ENCODE measurements around the gene ZFHX3.

ZFHX3 gene

DNA sequence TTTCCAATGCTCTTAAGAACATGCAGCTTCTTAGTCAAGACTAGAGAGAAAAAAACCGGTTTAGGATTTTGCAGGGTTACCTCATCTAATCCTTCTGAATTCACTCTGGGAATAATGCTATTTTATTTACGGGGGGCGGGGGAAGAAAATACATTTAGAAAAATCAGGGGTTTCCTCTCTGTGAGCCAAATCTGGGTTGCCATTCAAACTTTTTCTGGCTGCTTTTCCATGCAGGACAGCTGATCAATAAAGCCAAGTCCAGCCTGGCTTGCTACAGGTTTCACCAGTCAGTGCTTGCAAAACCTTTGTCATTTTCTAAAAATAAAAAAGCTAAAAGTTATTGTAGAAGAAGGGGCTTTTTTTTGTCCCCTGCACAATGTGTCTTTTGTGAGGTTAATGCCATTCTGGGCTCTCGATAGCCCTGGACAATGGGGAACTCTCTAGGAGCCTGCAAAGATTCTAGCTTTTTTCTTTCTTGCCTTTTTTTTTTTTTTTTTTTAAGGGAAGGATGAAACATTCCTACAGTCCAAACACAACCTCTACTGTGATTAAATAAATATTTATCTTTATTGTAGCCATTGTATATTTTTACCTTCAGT lies 13.1 kb upstream of the ZFHX3 start:
- Histone ChIP-seq H3K4me2 (peak overlapping the region in 2 of 11 experiments; percentile 82 to 90; a peak in 3 of 22 replicates), H3K36me3 (no peaks in the 10 kb centered on the region), H3K9me3 (replicated peaks in 1 of 11) (no peaks in the 10 kb centered on the region), H3K27ac (no peak overlapping the region), H4K20me1 (peaks cover 13 to 90% (median 60%) of the 10 kb centered on the region in 11 experiments; a peak in 19 of 22 replicates), H3K9ac (no peak overlapping the region), H3K4me1 (peaks cover 15 to 69% (median 33%) of the 10 kb centered on the region in 10 experiments), H3K4me3 (peak overlapping the region in 2 of 10 experiments; percentile 69 to 94; a peak in 2 of 20 replicates), H3K27me3 (peaks cover 75 to 100% (median 100%) of the 10 kb centered on the region in 11 experiments)
- TF ChIP-seq Cebpa-rat (IDR thresholded peaks at IDR 0.05): no peak

DNA sequence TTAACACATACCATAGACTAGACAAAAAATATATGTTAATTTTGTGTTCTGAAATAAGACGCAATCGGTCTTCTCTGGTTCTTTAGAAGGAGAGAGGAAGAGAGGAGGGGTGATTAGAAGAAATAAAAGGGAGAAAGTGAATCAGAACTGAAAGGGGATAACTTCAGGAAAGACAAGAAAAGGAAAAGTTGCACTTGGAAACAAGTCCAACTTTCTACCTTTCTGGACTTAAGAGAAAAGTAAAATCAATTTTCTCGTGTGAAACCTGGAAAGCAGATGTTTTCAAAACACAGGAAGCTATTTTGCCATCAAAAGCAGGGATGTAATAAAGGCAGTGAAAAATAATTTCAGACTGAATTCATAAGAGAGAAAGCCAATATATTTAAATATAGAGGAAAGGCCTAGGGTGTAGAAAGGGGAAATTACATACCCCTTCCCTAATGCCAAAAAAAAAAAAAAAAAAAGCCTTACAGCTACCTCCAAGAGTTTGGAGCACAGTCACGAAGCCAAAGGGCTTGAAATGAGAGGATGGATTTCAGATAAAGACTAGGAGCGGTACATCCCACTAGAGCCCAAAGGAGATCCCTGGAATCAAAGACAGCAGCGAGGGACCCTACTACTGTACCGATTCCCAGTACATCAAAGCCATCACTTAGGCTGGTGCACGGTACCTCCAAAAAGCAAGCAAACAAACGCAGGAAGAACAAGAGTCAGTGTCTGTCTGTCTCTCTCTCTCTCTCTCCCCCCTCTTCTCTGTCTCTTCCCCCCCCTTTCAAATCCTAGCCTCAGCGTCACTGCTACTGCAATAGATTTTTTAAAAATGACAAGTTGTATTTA lies 12.1 kb upstream of the ZFHX3 start:
- no peak for TF ChIP-seq Cebpa-rat (IDR thresholded peaks at IDR 0.05)
- Histone ChIP-seq H4K20me1 (peaks cover 12 to 90% (median 60%) of the 10 kb centered on the region in 11 experiments; a peak in 19 of 22 replicates), H3K27ac (no peak overlapping the region), H3K36me3 (no peaks in the 10 kb centered on the region), H3K4me1 (peaks cover 11 to 69% (median 33%) of the 10 kb centered on the region in 10 experiments), H3K9ac (peak overlapping the region in 3 of 11 experiments; percentile 91 to 99 (median 98); a peak in 5 of 22 replicates), H3K27me3 (peaks cover 75 to 100% (median 100%) of the 10 kb centered on the region in 11 experiments), H3K9me3 (replicated peaks in 1 of 11) (no peaks in the 10 kb centered on the region), H3K4me3 (peak overlapping the region in 3 of 10 experiments; percentile 69 to 94 (median 82); a peak in 6 of 20 replicates), H3K4me2 (peak overlapping the region in 3 of 11 experiments; percentile 82 to 90 (median 88); a peak in 7 of 22 replicates)

DNA sequence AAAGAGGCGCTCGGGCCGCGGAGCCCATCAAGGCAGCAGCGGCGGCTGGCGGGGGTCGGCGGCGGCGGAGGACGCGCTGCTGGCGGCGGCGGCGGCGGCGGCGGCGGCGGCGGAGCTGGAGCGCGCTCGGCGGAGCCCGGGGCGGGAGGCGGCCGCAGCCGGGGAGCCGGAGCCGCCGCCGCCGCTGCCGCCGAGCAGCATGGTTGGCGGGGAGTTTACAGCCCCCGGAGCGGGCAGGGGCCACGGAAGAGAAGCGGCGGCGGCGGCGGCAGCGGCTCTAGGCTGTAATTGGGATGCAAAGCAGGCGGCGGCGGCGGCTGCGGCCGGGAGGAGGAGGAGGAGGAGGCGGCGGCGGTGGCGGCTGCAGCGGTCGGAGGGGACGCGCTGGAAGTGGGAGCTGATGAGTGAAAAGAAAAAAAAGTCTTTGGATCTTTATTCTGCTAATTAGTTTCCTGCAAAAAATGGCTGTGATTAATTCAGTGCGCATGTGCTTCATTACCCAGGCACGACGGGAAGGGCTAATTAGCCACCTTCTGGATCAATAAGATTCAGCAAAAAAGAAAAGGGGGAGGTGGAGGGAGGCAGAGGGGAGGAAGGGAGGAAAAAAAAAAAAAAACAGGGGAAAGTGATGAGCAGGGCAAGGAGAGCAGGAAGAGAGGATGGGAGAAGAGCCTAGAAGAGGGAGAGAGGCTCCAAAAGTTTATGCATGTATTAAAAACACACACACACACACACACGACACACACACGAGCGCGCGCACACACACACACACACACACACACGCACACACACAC lies 10.9 kb upstream of the ZFHX3 start:
- Histone ChIP-seq H3K4me1 (peaks cover 2 to 69% (median 24%) of the 10 kb centered on the region in 10 experiments; a peak in 18 of 20 replicates), H3K4me2 (peak overlapping the region; percentile 82 to 96 (median 93)), H3K36me3 (no peaks in the 10 kb centered on the region), H3K4me3 (peak overlapping the region; percentile 69 to 94 (median 80)), H3K9me3 (replicated peaks in 1 of 11) (no peaks in the 10 kb centered on the region), H3K27me3 (peaks cover 74 to 100% (median 100%) of the 10 kb centered on the region in 11 experiments), H4K20me1 (peaks cover 6 to 84% (median 53%) of the 10 kb centered on the region in 11 experiments; a peak in 19 of 22 replicates), H3K27ac (peak overlapping the region; percentile 22 to 98 (median 68); a peak in 18 of 22 replicates), H3K9ac (peak overlapping the region; percentile 71 to 99 (median 80))
- no peak for TF ChIP-seq Cebpa-rat (IDR thresholded peaks at IDR 0.05)

DNA sequence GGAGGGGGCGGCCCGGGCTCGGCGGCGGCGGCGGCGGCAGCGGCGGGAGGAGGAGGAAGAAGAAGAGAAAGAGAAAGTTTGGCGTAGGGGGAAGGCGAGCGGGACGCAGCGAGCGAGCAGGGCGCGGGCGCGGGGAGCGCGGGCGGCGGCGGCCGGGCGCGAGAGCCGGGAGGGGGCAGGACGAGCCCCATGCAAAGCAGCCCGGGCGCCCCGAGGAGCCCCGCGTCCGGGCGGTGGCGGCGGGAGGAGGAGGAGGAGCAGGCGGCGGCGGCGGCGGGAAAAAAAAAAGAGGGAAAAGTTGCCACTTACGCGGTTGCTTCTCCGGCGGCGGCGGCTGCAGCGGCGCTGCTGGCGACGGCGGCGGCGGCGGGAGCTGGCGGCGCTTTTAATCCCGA lies 10.3 kb upstream of the ZFHX3 start:
- TF ChIP-seq Cebpa-rat (IDR thresholded peaks at IDR 0.05): no peak
- peak overlapping the region; percentile 69 to 94 (median 80) for H3K4me3 ChIP-seq
- H3K9me3 ChIP-seq (replicated peaks in 1 of 11): no peaks in the 10 kb centered on the region
- H3K36me3 ChIP-seq: no peaks in the 10 kb centered on the region
- H3K27ac ChIP-seq: peak overlapping the region; percentile 22 to 98 (median 68); a peak in 18 of 22 replicates
- peaks cover 74 to 100% (median 100%) of the 10 kb centered on the region in 11 experiments for H3K27me3 ChIP-seq
- H3K4me2 ChIP-seq: peak overlapping the region in 10 of 11 experiments; percentile 86 to 96 (median 93); a peak in 19 of 22 replicates
- H3K4me1 ChIP-seq: peaks cover 0 to 69% (median 22%) of the 10 kb centered on the region in 10 experiments; a peak in 14 of 20 replicates
- H4K20me1 ChIP-seq: peaks cover 6 to 78% (median 48%) of the 10 kb centered on the region in 11 experiments; a peak in 20 of 22 replicates
- peak overlapping the region; percentile 71 to 99 (median 80) for H3K9ac ChIP-seq

DNA sequence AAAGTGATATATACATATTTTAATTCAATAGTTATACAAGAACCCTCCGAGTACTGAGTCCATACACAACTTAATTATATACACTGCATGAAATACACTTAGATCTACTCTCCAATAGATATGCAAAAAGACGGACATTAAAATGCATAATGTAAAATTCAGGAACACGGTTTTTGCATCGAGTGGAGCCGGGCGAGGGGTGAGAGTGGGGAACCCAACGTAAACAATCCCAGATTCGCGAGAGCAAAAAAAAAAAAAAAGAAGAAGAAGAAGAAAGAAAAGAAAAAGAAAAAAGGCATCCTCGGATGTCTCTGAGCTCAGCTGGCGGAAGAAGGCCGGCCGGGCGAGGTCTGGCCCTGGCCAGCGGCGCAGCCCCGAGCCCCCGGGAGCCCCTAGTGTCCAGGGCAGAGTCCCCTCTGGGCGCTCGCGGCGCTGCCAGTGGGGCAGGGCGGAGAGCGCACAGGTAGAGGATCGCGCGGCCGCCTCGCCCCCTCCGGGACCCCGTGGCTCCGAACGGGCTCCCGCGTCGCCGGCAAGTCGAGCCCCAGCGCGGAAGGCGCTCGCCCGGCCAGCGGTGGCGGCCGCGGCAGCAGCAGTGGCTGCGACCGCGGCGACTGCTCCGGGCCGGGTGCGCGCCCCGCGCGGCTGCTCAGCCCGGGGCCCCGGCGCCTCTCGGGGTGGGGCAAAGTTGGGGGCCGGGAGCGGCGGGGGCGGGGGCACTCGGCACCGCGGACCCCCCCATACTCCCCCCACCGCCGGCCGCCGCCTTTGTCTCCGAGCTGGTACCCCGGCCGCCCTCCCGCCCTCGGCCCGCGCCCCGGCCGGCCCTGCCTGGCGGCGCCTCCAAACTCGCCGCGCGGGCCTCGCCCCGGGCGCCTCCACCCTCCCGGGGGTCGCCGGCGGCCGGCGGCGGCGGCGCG lies 9.6 kb upstream of the ZFHX3 start:
- H3K4me2 ChIP-seq: peak overlapping the region; percentile 86 to 98 (median 93)
- TF ChIP-seq Cebpa-rat (IDR thresholded peaks at IDR 0.05): no peak
- H3K4me3 ChIP-seq: peak overlapping the region; percentile 69 to 94 (median 80)
- H3K27ac ChIP-seq: peak overlapping the region; percentile 22 to 98 (median 68); a peak in 18 of 22 replicates
- H3K27me3 ChIP-seq: peaks cover 74 to 100% (median 100%) of the 10 kb centered on the region in 11 experiments
- H3K4me1 ChIP-seq: peaks cover 0 to 69% (median 16%) of the 10 kb centered on the region in 10 experiments; a peak in 14 of 20 replicates
- no peaks in the 10 kb centered on the region for H3K36me3 ChIP-seq
- H3K9ac ChIP-seq: peak overlapping the region; percentile 71 to 99 (median 80)
- H4K20me1 ChIP-seq: peaks cover 10 to 72% (median 49%) of the 10 kb centered on the region in 11 experiments; a peak in 19 of 22 replicates
- H3K9me3 ChIP-seq (replicated peaks in 1 of 11): no peaks in the 10 kb centered on the region

DNA sequence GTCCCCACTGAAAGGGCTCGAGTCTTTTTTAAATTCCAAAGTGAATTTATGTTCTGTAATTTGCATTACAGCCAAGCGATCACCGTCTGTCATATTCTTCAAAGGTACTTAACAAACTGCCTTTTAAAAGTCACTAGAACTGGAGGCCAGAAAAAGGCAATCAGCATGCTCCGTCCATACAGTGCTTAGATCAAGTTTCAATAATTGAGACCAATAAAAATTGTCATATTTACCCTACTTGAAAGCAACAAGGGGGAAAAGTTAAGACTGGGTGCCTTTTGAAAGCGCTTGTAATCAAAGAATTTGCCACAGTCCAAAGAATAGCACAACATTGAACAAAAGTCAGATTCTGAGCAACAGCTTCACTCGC lies 9.0 kb upstream of the ZFHX3 start:
- Histone ChIP-seq H3K4me2 (peak overlapping the region in 6 of 11 experiments; percentile 85 to 98 (median 92); a peak in 10 of 22 replicates), H3K9ac (peak overlapping the region in 3 of 11 experiments; percentile 91 to 99 (median 98); a peak in 6 of 22 replicates), H3K4me1 (peaks cover 0 to 69% (median 16%) of the 10 kb centered on the region in 10 experiments; a peak in 14 of 20 replicates), H4K20me1 (peaks cover 10 to 65% (median 43%) of the 10 kb centered on the region in 11 experiments; a peak in 19 of 22 replicates), H3K27me3 (peaks cover 72 to 100% (median 100%) of the 10 kb centered on the region in 11 experiments), H3K9me3 (replicated peaks in 1 of 11) (no peaks in the 10 kb centered on the region), H3K36me3 (no peaks in the 10 kb centered on the region), H3K27ac (peak overlapping the region in 3 of 11 experiments; percentile 91 to 98 (median 92); a peak in 6 of 22 replicates), H3K4me3 (peak overlapping the region in 5 of 10 experiments; percentile 69 to 94 (median 82); a peak in 10 of 20 replicates)
- no peak for TF ChIP-seq Cebpa-rat (IDR thresholded peaks at IDR 0.05)

DNA sequence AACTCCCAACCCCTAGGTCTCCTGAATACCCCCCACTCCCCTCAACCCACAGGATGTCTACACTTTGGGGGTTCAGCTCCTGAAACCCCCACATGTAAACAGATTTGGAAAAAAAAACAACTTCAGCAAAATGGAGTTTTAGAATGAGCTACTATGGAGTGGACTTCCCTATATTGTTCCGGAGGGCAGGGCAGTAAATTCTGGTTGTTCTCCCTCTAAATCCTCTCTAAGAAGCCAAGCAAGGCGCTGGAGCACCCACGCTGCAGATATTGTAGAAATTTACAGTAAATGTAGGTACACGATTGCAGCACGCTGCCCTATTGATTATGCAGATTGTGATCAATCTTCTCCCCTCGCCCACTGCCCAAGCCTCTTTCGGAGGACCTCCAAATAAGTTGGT lies 8.5 kb upstream of the ZFHX3 start:
- Histone ChIP-seq H3K4me1 (peaks cover 0 to 70% (median 16%) of the 10 kb centered on the region in 10 experiments; a peak in 14 of 20 replicates), H4K20me1 (peaks cover 10 to 62% (median 45%) of the 10 kb centered on the region in 11 experiments; a peak in 19 of 22 replicates), H3K9me3 (replicated peaks in 1 of 11) (no peaks in the 10 kb centered on the region), H3K9ac (peak overlapping the region in 3 of 11 experiments; percentile 91 to 99 (median 98); a peak in 6 of 22 replicates), H3K4me2 (peak overlapping the region in 4 of 11 experiments; percentile 39 to 98 (median 88); a peak in 9 of 22 replicates), H3K27ac (peak overlapping the region in 3 of 11 experiments; percentile 6 to 98 (median 92); a peak in 4 of 22 replicates), H3K27me3 (peaks cover 67 to 100% (median 100%) of the 10 kb centered on the region in 11 experiments), H3K4me3 (peak overlapping the region in 3 of 10 experiments; percentile 69 to 94 (median 82); a peak in 6 of 20 replicates), H3K36me3 (no peaks in the 10 kb centered on the region)
- TF ChIP-seq Cebpa-rat (IDR thresholded peaks at IDR 0.05): no peak

Data from BLaER1 treated with 17β-estradiol and CSF1 and Interleukin-3, amounts not matched to agents 10 nM and 100 nM (cell line).